ENCODE measurements around the gene ANKLE2. TPM values are rescaled to one million over a fixed set of nuclear protein-coding genes. Genes with fewer than 3 reads are reported as not detected.

Gene ANKLE2
- total RNA-seq, 4 donors from 2014 or later = 68.2 to 103 (median 82.9) TPM

- H3K9me3 ChIP-seq = no peaks in the 10 kb centered on the region
- H3K36me3 ChIP-seq = peaks cover 3 to 100% (median 53%) of the 10 kb centered on the region in 3 donors
- H3K27ac ChIP-seq = no peak overlapping the region
- no peak overlapping the region for H3K4me3 ChIP-seq
- 88 to 93% methylated on average over 20 of the region's 20 CpGs for whole genome bisulfite sequencing, 2 donors
- TF ChIP-seq CTCF (IDR thresholded peaks at IDR 0.05) = no peak
- no peak for TF ChIP-seq EP300 (IDR thresholded peaks at IDR 0.05)
- no peak for TF ChIP-seq POLR2A (IDR thresholded peaks at IDR 0.05)
- no peaks in the 10 kb centered on the region for H3K4me1 ChIP-seq
- DNase-seq (ENCODE audit: low spot score in 2 of 2) = no peak
- no peaks in the 10 kb centered on the region for H3K27me3 ChIP-seq
Measured at GRCh38 chr12:132735496-132735895, 26.1 kb downstream of the ANKLE2 start.

GRCh38 chr12:132734206-132734605 lies 27.4 kb downstream of the ANKLE2 start:
- WGBS, 2 donors = 74 to 78% methylated on average over 10 of the region's 10 CpGs
- no peaks in the 10 kb centered on the region for H3K27me3 ChIP-seq
- H3K9me3 ChIP-seq = no peaks in the 10 kb centered on the region
- no peak overlapping the region for H3K27ac ChIP-seq
- TF ChIP-seq EP300 (IDR thresholded peaks at IDR 0.05) = no peak
- no peak for TF ChIP-seq CTCF (IDR thresholded peaks at IDR 0.05)
- no peak for TF ChIP-seq POLR2A (IDR thresholded peaks at IDR 0.05)
- peaks cover 2 to 100% (median 44%) of the 10 kb centered on the region in 3 donors for H3K36me3 ChIP-seq
- DNase-seq (ENCODE audit: low spot score in 2 of 2) = no peak
- H3K4me3 ChIP-seq = no peak overlapping the region
- H3K4me1 ChIP-seq = no peaks in the 10 kb centered on the region

- DNase-seq (ENCODE audit: low spot score in 2 of 2) = no peak
- Histone ChIP-seq H3K9me3 (no peaks in the 10 kb centered on the region), H3K36me3 (peaks cover 5 to 99% (median 51%) of the 10 kb centered on the region in 3 donors), H3K27ac (no peak overlapping the region), H3K27me3 (no peaks in the 10 kb centered on the region), H3K4me3 (no peak overlapping the region), H3K4me1 (no peaks in the 10 kb centered on the region)
- TF ChIP-seq CTCF (IDR thresholded peaks at IDR 0.05) = no peak
- TF ChIP-seq POLR2A (IDR thresholded peaks at IDR 0.05) = no peak
- no peak for TF ChIP-seq EP300 (IDR thresholded peaks at IDR 0.05)
- WGBS, 2 donors = 85 to 89% methylated on average over 17 of the region's 17 CpGs
Measured at GRCh38 chr12:132731574-132731973, 30.1 kb downstream of the ANKLE2 start.

- 87 to 95% methylated on average over 7 to 11 of the region's 11 CpGs for WGBS, 2 donors
- Histone ChIP-seq H3K9me3 (no peaks in the 10 kb centered on the region), H3K27me3 (no peaks in the 10 kb centered on the region), H3K36me3 (peaks cover 5 to 99% (median 48%) of the 10 kb centered on the region in 3 donors), H3K27ac (no peak overlapping the region), H3K4me3 (no peak overlapping the region), H3K4me1 (no peaks in the 10 kb centered on the region)
- DNase-seq (ENCODE audit: low spot score in 2 of 2) = no peak
- no peak for TF ChIP-seq EP300 (IDR thresholded peaks at IDR 0.05)
- no peak for TF ChIP-seq CTCF (IDR thresholded peaks at IDR 0.05)
- no peak for TF ChIP-seq POLR2A (IDR thresholded peaks at IDR 0.05)
Measured at GRCh38 chr12:132730353-132730752, 31.3 kb downstream of the ANKLE2 start.

GRCh38 chr12:132729541-132730320 lies 31.9 kb downstream of the ANKLE2 start:
- Histone ChIP-seq H3K4me1 (no peaks in the 10 kb centered on the region), H3K27me3 (no peaks in the 10 kb centered on the region), H3K27ac (no peak overlapping the region), H3K9me3 (no peaks in the 10 kb centered on the region), H3K36me3 (peaks cover 5 to 99% (median 45%) of the 10 kb centered on the region in 3 donors), H3K4me3 (no peak overlapping the region)
- 85 to 87% methylated on average over 24 of the region's 24 CpGs for WGBS, 2 donors
- TF ChIP-seq POLR2A (IDR thresholded peaks at IDR 0.05) (no peak), CTCF (IDR thresholded peaks at IDR 0.05) (no peak), EP300 (IDR thresholded peaks at IDR 0.05) (no peak)
- no peak for DNase-seq (ENCODE audit: low spot score in 2 of 2)
